Measurements from ENCODE around the gene HDDC2.
A peak's percentile ranks its signal among the peaks of the same experiment; 100 is the strongest.

HDDC2 gene

GRCh38 chr6:125236536-125237327, 65.0 kb downstream of the HDDC2 start:
- Histone ChIP-seq H3K36me3 (ENCODE audit: control insufficient read depth in 2 of 2, insufficient read depth in 2 of 2, low read length in 2 of 2) (no peaks in the 10 kb centered on the region), H3K27ac (ENCODE audit: low read length) (no peak overlapping the region), H3K4me3 (ENCODE audit: low read length in 2 of 2) (no peak overlapping the region), H3K9me3 (ENCODE audit: control insufficient read depth in 2 of 2, low read length in 2 of 2) (no peaks in the 10 kb centered on the region), H3K27me3 (ENCODE audit: control insufficient read depth in 1 of 2, insufficient read depth in 2 of 2, low read length in 2 of 2) (no peaks in the 10 kb centered on the region), H3K4me1 (ENCODE audit: control insufficient read depth, insufficient read depth, low read length) (no peaks in the 10 kb centered on the region), H3K9ac (ENCODE audit: low read length in 2 of 2) (no peak overlapping the region)

GRCh38 chr6:125233202-125233601, 68.6 kb downstream of the HDDC2 start:
- Histone ChIP-seq H3K27ac (ENCODE audit: low read length) (no peak overlapping the region), H3K9me3 (ENCODE audit: control insufficient read depth in 2 of 2, low read length in 2 of 2) (no peaks in the 10 kb centered on the region), H3K4me1 (ENCODE audit: control insufficient read depth, insufficient read depth, low read length) (no peaks in the 10 kb centered on the region), H3K27me3 (ENCODE audit: control insufficient read depth in 1 of 2, insufficient read depth in 2 of 2, low read length in 2 of 2) (no peaks in the 10 kb centered on the region), H3K4me3 (ENCODE audit: low read length in 2 of 2) (no peak overlapping the region), H3K9ac (ENCODE audit: low read length in 2 of 2) (no peak overlapping the region), H3K36me3 (ENCODE audit: control insufficient read depth in 2 of 2, insufficient read depth in 2 of 2, low read length in 2 of 2) (no peaks in the 10 kb centered on the region)

DNA sequence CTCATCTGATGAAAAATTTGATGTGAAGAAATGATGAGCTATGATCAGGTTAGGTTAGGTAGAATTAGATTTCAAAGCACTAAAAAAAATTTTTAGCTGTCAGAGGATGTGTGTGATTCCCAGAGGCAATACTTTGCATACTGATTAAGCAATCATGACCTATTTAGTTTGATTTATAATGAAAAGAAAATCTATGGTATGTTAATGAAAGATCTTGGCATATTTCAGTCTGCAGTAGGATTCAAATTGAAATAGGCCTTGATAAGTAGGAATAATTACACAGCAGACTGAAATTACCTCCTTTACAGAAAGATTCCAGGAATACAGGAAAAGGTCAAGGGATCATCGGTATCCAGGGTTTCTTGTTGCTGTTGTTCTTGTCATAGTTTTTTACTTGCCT, 69.3 kb downstream of the HDDC2 start:
- Histone ChIP-seq H3K4me1 (ENCODE audit: control insufficient read depth, insufficient read depth, low read length) (no peaks in the 10 kb centered on the region), H3K4me3 (ENCODE audit: low read length in 2 of 2) (no peak overlapping the region), H3K36me3 (ENCODE audit: control insufficient read depth in 2 of 2, insufficient read depth in 2 of 2, low read length in 2 of 2) (no peaks in the 10 kb centered on the region), H3K9me3 (ENCODE audit: control insufficient read depth in 2 of 2, low read length in 2 of 2) (no peaks in the 10 kb centered on the region), H3K27ac (ENCODE audit: low read length) (no peak overlapping the region), H3K27me3 (ENCODE audit: control insufficient read depth in 1 of 2, insufficient read depth in 2 of 2, low read length in 2 of 2) (no peaks in the 10 kb centered on the region), H3K9ac (ENCODE audit: low read length in 2 of 2) (no peak overlapping the region)

GRCh38 chr6:125231574-125232343, 70.0 kb downstream of the HDDC2 start:
- Histone ChIP-seq H3K9ac (ENCODE audit: low read length in 2 of 2) (no peak overlapping the region), H3K9me3 (ENCODE audit: control insufficient read depth in 2 of 2, low read length in 2 of 2) (no peaks in the 10 kb centered on the region), H3K4me1 (ENCODE audit: control insufficient read depth, insufficient read depth, low read length) (no peaks in the 10 kb centered on the region), H3K27me3 (ENCODE audit: control insufficient read depth in 1 of 2, insufficient read depth in 2 of 2, low read length in 2 of 2) (no peaks in the 10 kb centered on the region), H3K36me3 (ENCODE audit: control insufficient read depth in 2 of 2, insufficient read depth in 2 of 2, low read length in 2 of 2) (no peaks in the 10 kb centered on the region), H3K4me3 (ENCODE audit: low read length in 2 of 2) (no peak overlapping the region), H3K27ac (ENCODE audit: low read length) (no peak overlapping the region)

GRCh38 chr6:125231133-125231532, 70.6 kb downstream of the HDDC2 start:
- Histone ChIP-seq H3K27ac (ENCODE audit: low read length) (no peak overlapping the region), H3K27me3 (ENCODE audit: control insufficient read depth in 1 of 2, insufficient read depth in 2 of 2, low read length in 2 of 2) (no peaks in the 10 kb centered on the region), H3K9ac (ENCODE audit: low read length in 2 of 2) (no peak overlapping the region), H3K4me1 (ENCODE audit: control insufficient read depth, insufficient read depth, low read length) (no peaks in the 10 kb centered on the region), H3K9me3 (ENCODE audit: control insufficient read depth in 2 of 2, low read length in 2 of 2) (no peaks in the 10 kb centered on the region), H3K4me3 (ENCODE audit: low read length in 2 of 2) (no peak overlapping the region), H3K36me3 (ENCODE audit: control insufficient read depth in 2 of 2, insufficient read depth in 2 of 2, low read length in 2 of 2) (no peaks in the 10 kb centered on the region)

GRCh38 chr6:125230674-125231073, 71.1 kb downstream of the HDDC2 start:
- no peaks in the 10 kb centered on the region for H3K36me3 ChIP-seq (ENCODE audit: control insufficient read depth in 2 of 2, insufficient read depth in 2 of 2, low read length in 2 of 2)
- H3K27me3 ChIP-seq (ENCODE audit: control insufficient read depth in 1 of 2, insufficient read depth in 2 of 2, low read length in 2 of 2) = no peaks in the 10 kb centered on the region
- no peak overlapping the region for H3K4me3 ChIP-seq (ENCODE audit: low read length in 2 of 2)
- no peaks in the 10 kb centered on the region for H3K4me1 ChIP-seq (ENCODE audit: control insufficient read depth, insufficient read depth, low read length)
- H3K27ac ChIP-seq (ENCODE audit: low read length) = no peak overlapping the region
- H3K9ac ChIP-seq (ENCODE audit: low read length in 2 of 2) = no peak overlapping the region
- no peaks in the 10 kb centered on the region for H3K9me3 ChIP-seq (ENCODE audit: control insufficient read depth in 2 of 2, low read length in 2 of 2)

- Histone ChIP-seq H3K4me3 (ENCODE audit: low read length in 2 of 2) (peak overlapping the region; percentile 5 to 54), H3K9me3 (ENCODE audit: control insufficient read depth in 2 of 2, low read length in 2 of 2) (no peaks in the 10 kb centered on the region), H3K4me1 (ENCODE audit: control insufficient read depth, insufficient read depth, low read length) (no peaks in the 10 kb centered on the region), H3K9ac (ENCODE audit: low read length in 2 of 2) (no peak overlapping the region), H3K27ac (ENCODE audit: low read length) (no peak overlapping the region), H3K36me3 (ENCODE audit: control insufficient read depth in 2 of 2, insufficient read depth in 2 of 2, low read length in 2 of 2) (no peaks in the 10 kb centered on the region), H3K27me3 (ENCODE audit: control insufficient read depth in 1 of 2, insufficient read depth in 2 of 2, low read length in 2 of 2) (no peaks in the 10 kb centered on the region)
Measured at GRCh38 chr6:125228981-125229479, 72.7 kb downstream of the HDDC2 start.

- Histone ChIP-seq H3K9ac (ENCODE audit: low read length in 2 of 2) (no peak overlapping the region), H3K4me3 (ENCODE audit: low read length in 2 of 2) (no peak overlapping the region), H3K27me3 (ENCODE audit: control insufficient read depth in 1 of 2, insufficient read depth in 2 of 2, low read length in 2 of 2) (no peaks in the 10 kb centered on the region), H3K27ac (ENCODE audit: low read length) (no peak overlapping the region), H3K36me3 (ENCODE audit: control insufficient read depth in 2 of 2, insufficient read depth in 2 of 2, low read length in 2 of 2) (no peaks in the 10 kb centered on the region), H3K9me3 (ENCODE audit: control insufficient read depth in 2 of 2, low read length in 2 of 2) (no peaks in the 10 kb centered on the region), H3K4me1 (ENCODE audit: control insufficient read depth, insufficient read depth, low read length) (no peaks in the 10 kb centered on the region)
Measured at GRCh38 chr6:125227244-125227643, 74.5 kb downstream of the HDDC2 start.
